Activated CD4-positive, alpha-beta T cell treated with anti-CD3 and anti-CD28 coated beads, Interleukin-10, Interleukin-2, amounts not matched to agents 100 ng/mL and 50 ng/mL, durations not matched to agents 16 hours and 8 hours (primary cell): Measurements from ENCODE around the gene GATA6.
A peak's percentile ranks its signal among the peaks of the same experiment; 100 is the strongest.

Experiments
- DNase-seq: peaks from one replicate; pipeline ENCODE4 v3.0.0-alpha.2; 2020

GATA6 gene

GRCh38 chr18:22169011-22169888 lies at the start of gene GATA6:
TSS of gene GATA6 (plus strand) at chr18:22169589. CDS start at chr18:22171145, 1,556 bp downstream.
- DNase-seq: peak; percentile 59

- DNase-seq: no peak
Measured at GRCh38 chr18:22124970-22125369, 44.4 kb upstream of the GATA6 start.

- DNase-seq: no peak
Measured at GRCh38 chr18:22128954-22129353, 40.4 kb upstream of the GATA6 start.

GRCh38 chr18:22129778-22130177 lies 39.6 kb upstream of the GATA6 start:
- DNase-seq: no peak

GRCh38 chr18:22132258-22132657 lies 37.1 kb upstream of the GATA6 start:
- no peak for DNase-seq

- no peak for DNase-seq
Measured at GRCh38 chr18:22132763-22133162, 36.6 kb upstream of the GATA6 start.

- no peak for DNase-seq
Measured at GRCh38 chr18:22136395-22136794, 33.0 kb upstream of the GATA6 start.

- no peak for DNase-seq
Measured at GRCh38 chr18:22141211-22141610, 28.2 kb upstream of the GATA6 start.

- no peak for DNase-seq
Measured at GRCh38 chr18:22143347-22144340, 25.7 kb upstream of the GATA6 start.

GRCh38 chr18:22145160-22145559 lies 24.2 kb upstream of the GATA6 start:
- DNase-seq: no peak

- DNase-seq: no peak
Measured at GRCh38 chr18:22149710-22150109, 19.7 kb upstream of the GATA6 start.

- DNase-seq: no peak
Measured at GRCh38 chr18:22152093-22152492, 17.3 kb upstream of the GATA6 start.

GRCh38 chr18:22153428-22153827 lies 16.0 kb upstream of the GATA6 start:
- DNase-seq: no peak

GRCh38 chr18:22155584-22155983 lies 13.8 kb upstream of the GATA6 start:
- DNase-seq: no peak

GRCh38 chr18:22159014-22159413 lies 10.4 kb upstream of the GATA6 start:
- no peak for DNase-seq

- no peak for DNase-seq
Measured at GRCh38 chr18:22161090-22161489, 8.3 kb upstream of the GATA6 start.

- no peak for DNase-seq
Measured at GRCh38 chr18:22163416-22164161, 5.8 kb upstream of the GATA6 start.

- no peak for DNase-seq
Measured at GRCh38 chr18:22164337-22165048, 4.9 kb upstream of the GATA6 start.

GRCh38 chr18:22165049-22165602 lies 4.3 kb upstream of the GATA6 start:
- DNase-seq: no peak

- DNase-seq: no peak
Measured at GRCh38 chr18:22165603-22166068, 3.8 kb upstream of the GATA6 start.

GRCh38 chr18:22166069-22166950 lies 3.1 kb upstream of the GATA6 start:
- no peak for DNase-seq
